H1 (cell line): ENCODE measurements around the gene PAK1IP1. TPM values are rescaled to one million over a fixed set of nuclear protein-coding genes. Genes with fewer than 3 reads are reported as not detected.
A peak's percentile ranks its signal among the peaks of the same experiment; 100 is the strongest.

Experiments
- CTCF ChIA-PET: fragments of 300-600 bp; sonication (Branson Sonifier 250); formaldehyde crosslinking; loops from one replicate; lab custom pipeline; 2021; ENCODE audit not compliant: partially characterized antibody; lab: Charles Lee
- POLR2A ChIA-PET: fragments of 300-600 bp; sonication (Branson Sonifier 250); formaldehyde crosslinking; loops from one replicate; lab custom pipeline; 2021; ENCODE audit warnings: inconsistent platforms; ENCODE audit not compliant: partially characterized antibody; lab: Charles Lee
- DNase-seq, 2 experiments: peaks; one replicate each; pipeline versions ENCODE4 v3.0.0 to v3.0.0-alpha.2; 2010 to 2022; ENCODE audit warnings: low spot score in 2 of 2, low read depth in 1 of 2, mixed read lengths in 1 of 2
- FAIRE-seq: peaks from 2 replicates; lab custom pipeline; 2011; peaks lifted over from hg19 to GRCh38; lab: Jason Lieb, UNC
- H2AFZ ChIP-seq: 2 replicates; pipeline ENCODE4 v1.8.1; 2012; ENCODE audit warnings: low read length, inconsistent platforms
- H2AK5ac ChIP-seq: 2 replicates; pipeline ENCODE4 v1.6.1; 2013; ENCODE audit warnings: low read depth, low read length
- H2BK120ac ChIP-seq: replicated peaks from 2 replicates; pipeline ENCODE3; 2013; ENCODE audit warnings: low read depth, low read length, inconsistent platforms
- H2BK12ac ChIP-seq: 2 replicates; pipeline ENCODE4 v1.6.1; 2013; ENCODE audit warnings: low read depth, low read length
- H2BK15ac ChIP-seq: 2 replicates; pipeline ENCODE4 v1.6.1; 2013; ENCODE audit warnings: low read length
- H2BK20ac ChIP-seq: 2 replicates; pipeline ENCODE4 v1.6.1; 2013; ENCODE audit warnings: low read length
- H2BK5ac ChIP-seq: 2 replicates; pipeline ENCODE4 v1.6.1; 2013; ENCODE audit warnings: low read depth, low read length
- H3K14ac ChIP-seq: 2 replicates; pipeline ENCODE4 v1.6.1; 2013; ENCODE audit warnings: inconsistent platforms; ENCODE audit not compliant: insufficient read length
- H3K18ac ChIP-seq: 2 replicates; pipeline ENCODE4 v1.6.1; 2013; ENCODE audit warnings: low read length; ENCODE audit errors: extremely low read depth
- H3K23ac ChIP-seq: 2 replicates; pipeline ENCODE4 v1.6.1; 2013; ENCODE audit warnings: inconsistent platforms; ENCODE audit not compliant: insufficient read length
- H3K23me2 ChIP-seq: 2 replicates; pipeline ENCODE4 v1.6.1; 2013; ENCODE audit warnings: low read depth, low read length
- H3K27ac ChIP-seq: 2 replicates; pipeline ENCODE4 v1.6.1; 2011; ENCODE audit warnings: low read depth, low read length, inconsistent platforms
- H3K27me3 ChIP-seq, 4 experiments: replicated peaks in 1 of 4; 1 replicate in 1 of 4; 2 replicates in 3 of 4; pipeline versions ENCODE4 v1.6.1 to v1.8.1; 2011 to 2013; ENCODE audit warnings: low read length in 3 of 4, mild to moderate bottlenecking in 3 of 4, inconsistent platforms in 2 of 4, mixed read lengths in 2 of 4, moderate library complexity in 1 of 4; ENCODE audit not compliant: control insufficient read depth in 3 of 4, insufficient read depth in 3 of 4; ENCODE audit errors: extremely low read depth in 1 of 4
- H3K36me3 ChIP-seq, 4 experiments: 2 replicates each; pipeline versions ENCODE4 v1.6.1 to v1.8.1; 2011 to 2013; ENCODE audit warnings: mild to moderate bottlenecking in 4 of 4, low read length in 3 of 4, moderate library complexity in 2 of 4, control low read depth in 1 of 4, inconsistent platforms in 1 of 4; ENCODE audit not compliant: insufficient read depth in 4 of 4, control insufficient read depth in 2 of 4
- H3K4ac ChIP-seq: replicated peaks from 2 replicates; pipeline ENCODE3; 2013; ENCODE audit warnings: low read length, low read depth, mixed read lengths, inconsistent platforms; ENCODE audit not compliant: insufficient read length
- H3K4me1 ChIP-seq, 4 experiments: replicated peaks in 1 of 4; 1 replicate in 1 of 4; 2 replicates in 3 of 4; pipeline versions ENCODE4 v1.6.1 to v1.8.1; 2011 to 2013; ENCODE audit warnings: low read length in 3 of 4, inconsistent platforms in 2 of 4, mixed read lengths in 1 of 4; ENCODE audit not compliant: insufficient read depth in 4 of 4, control insufficient read depth in 3 of 4
- H3K4me2 ChIP-seq, 2 experiments: 2 replicates each; pipeline versions ENCODE4 v1.6.1 to v1.8.1; 2011 to 2013; ENCODE audit warnings: low read depth in 2 of 2, low read length in 2 of 2, control low read depth in 1 of 2, inconsistent platforms in 1 of 2, mild to moderate bottlenecking in 1 of 2; ENCODE audit not compliant: insufficient read depth in 1 of 2
- H3K4me3 ChIP-seq, 4 experiments: fragments of 200-600, 300-600 bp in 1 of 4; sonication (generic), shearing (Covaris generic), sonication (Bioruptor Twin) in 1 of 4; 2 replicates each; pipeline versions ENCODE4 v1.5.1 to v1.8.1; 2011 to 2016; ENCODE audit warnings: low read length in 4 of 4, low read depth in 3 of 4, control low read depth in 2 of 4, inconsistent platforms in 2 of 4, mild to moderate bottlenecking in 2 of 4, mixed read lengths in 1 of 4, moderate library complexity in 1 of 4; ENCODE audit not compliant: insufficient read depth in 2 of 4; ENCODE audit errors: extremely low read depth in 1 of 4
- H3K56ac ChIP-seq: replicated peaks from 2 replicates; pipeline ENCODE3; 2013; ENCODE audit warnings: low read depth, mild to moderate bottlenecking, mixed read lengths, low read length, inconsistent platforms; ENCODE audit not compliant: insufficient read length
- H3K79me1 ChIP-seq: 2 replicates; pipeline ENCODE4 v1.6.1; 2013; ENCODE audit warnings: low read depth, low read length, control low read depth
- H3K79me2 ChIP-seq, 2 experiments: 2 replicates each; pipeline versions ENCODE4 v1.6.1 to v1.8.1; 2012 to 2013; ENCODE audit warnings: low read length in 2 of 2, mild to moderate bottlenecking in 2 of 2, inconsistent platforms in 1 of 2; ENCODE audit not compliant: insufficient read depth in 2 of 2, control insufficient read depth in 1 of 2
- H3K9ac ChIP-seq, 4 experiments: replicated peaks in 1 of 4; 1 replicate in 1 of 4; 2 replicates in 3 of 4; pipeline versions ENCODE4 v1.6.1 to v1.8.1; 2011 to 2013; ENCODE audit warnings: low read depth in 3 of 4, low read length in 3 of 4, control low read depth in 2 of 4, mild to moderate bottlenecking in 2 of 4, moderate library complexity in 2 of 4, inconsistent platforms in 1 of 4; ENCODE audit errors: extremely low read depth in 1 of 4
- H3K9me3 ChIP-seq, 2 experiments: 2 replicates each; pipeline versions ENCODE4 v1.6.1 to v1.8.1; 2012 to 2013; ENCODE audit warnings: mild to moderate bottlenecking in 2 of 2, moderate library complexity in 2 of 2, control low read depth in 1 of 2, inconsistent platforms in 1 of 2, low read depth in 1 of 2, low read length in 1 of 2, mixed read lengths in 1 of 2; ENCODE audit not compliant: insufficient read depth in 2 of 2
- H4K20me1 ChIP-seq, 2 experiments: replicated peaks in 1 of 2; 2 replicates each; pipeline versions ENCODE3 to v1.8.1; 2011 to 2013; ENCODE audit warnings: inconsistent platforms in 2 of 2, low read length in 2 of 2, mild to moderate bottlenecking in 1 of 2; ENCODE audit not compliant: insufficient read depth in 2 of 2, control insufficient read depth in 1 of 2
- H4K5ac ChIP-seq: 2 replicates; pipeline ENCODE4 v1.6.1; 2013; ENCODE audit warnings: low read length, low read depth, mixed read lengths, inconsistent platforms; ENCODE audit not compliant: insufficient read length
- H4K8ac ChIP-seq: 2 replicates; pipeline ENCODE4 v1.8.0; 2013; ENCODE audit warnings: mild to moderate bottlenecking, moderate library complexity, low read length, inconsistent platforms; ENCODE audit not compliant: insufficient read depth; ENCODE audit errors: extremely low read depth
- H4K91ac ChIP-seq: replicated peaks from 2 replicates; pipeline ENCODE3; 2013; ENCODE audit warnings: low read length, mixed read lengths, inconsistent platforms; ENCODE audit not compliant: insufficient read length
- ATF2 ChIP-seq: IDR thresholded peaks from 2 replicates; pipeline ENCODE4 v1.6.1; 2012; ENCODE audit warnings: low read length, inconsistent platforms
- CHD1 ChIP-seq: IDR thresholded peaks from 2 replicates; pipeline ENCODE4 v1.6.1; 2012; ENCODE audit warnings: low read depth, low read length, improper control_type of control experiment
- CHD2 ChIP-seq: IDR thresholded peaks from 2 replicates; pipeline ENCODE4 v1.6.1; 2012; ENCODE audit warnings: low read length, improper control_type of control experiment
- EP300 ChIP-seq, 2 experiments: IDR thresholded peaks; 1 replicate in 1 of 2; 2 replicates in 1 of 2; pipeline ENCODE4 v1.6.1; 2011 to 2012; ENCODE audit warnings: low read depth in 2 of 2, low read length in 2 of 2, mild to moderate bottlenecking in 2 of 2, borderline replicate concordance in 1 of 2, inconsistent platforms in 1 of 2, moderate library complexity in 1 of 2
- FOSL1 ChIP-seq: IDR thresholded peaks from 2 replicates; pipeline ENCODE4 v1.6.1; 2011; ENCODE audit warnings: mild to moderate bottlenecking, low read depth, low read length, moderate library complexity; ENCODE audit not compliant: insufficient read depth
- KDM1A ChIP-seq: fragments of 200-600, 300-600 bp; sonication (generic); IDR thresholded peaks from 2 replicates; pipeline ENCODE4 v1.7.1; 2016; ENCODE audit warnings: mild to moderate bottlenecking, low read length, borderline replicate concordance
- KDM5A ChIP-seq: fragments of 200-600 bp; IDR thresholded peaks from 2 replicates; pipeline ENCODE4 v1.7.1; 2012; ENCODE audit warnings: mild to moderate bottlenecking, low read length, inconsistent platforms, mixed read lengths
- MAX ChIP-seq: IDR thresholded peaks from 2 replicates; pipeline ENCODE4 v1.6.1; 2012; ENCODE audit warnings: inconsistent platforms
- RXRA ChIP-seq: IDR thresholded peaks from 2 replicates; pipeline ENCODE4 v1.6.1; 2011; ENCODE audit warnings: low read depth, mild to moderate bottlenecking, low read length, moderate library complexity; ENCODE audit not compliant: insufficient read depth
- USF2 ChIP-seq: IDR thresholded peaks from 2 replicates; pipeline ENCODE4 v1.6.1; 2011; ENCODE audit warnings: low read length, improper control_type of control experiment
- WGBS, 2 experiments: shearing (Covaris generic) in 1 of 2; methylation state at CpG; one replicate each; pipeline versions ENCODE4 v1.1.6 to v1.1.7; 2013 to 2015; ENCODE audit warnings: low lambda C conversion rate in 2 of 2, mixed read lengths in 2 of 2, inconsistent platforms in 1 of 2, low coverage in 1 of 2, missing lambda C conversion rate in 1 of 2; ENCODE audit not compliant: insufficient replicate concordance in 2 of 2, insufficient coverage in 1 of 2, insufficient read length in 1 of 2; ENCODE audit errors: extremely low coverage in 1 of 2, missing lambda C conversion rate in 1 of 2; 5-methylcytosine and 5-hydroxymethylcytosine counted together
- polyA plus RNA-seq, 7 experiments: library from polyadenylated mRNA; depleted of rRNA in 3 of 7; stranded (reverse) in 5 of 7; unstranded in 2 of 7; fragments of >200 nt in 5 of 7; fragments of 200-250 nt in 2 of 7; gene quantifications; 1 replicate in 5 of 7; 2 replicates in 1 of 7; 4 replicates in 1 of 7; pipeline versions ENCODE4 v1.2.1 to v1.2.3, GENCODE V29; 2011 to 2013; ENCODE audit warnings: missing spikeins in 2 of 7, mixed read lengths in 2 of 7
- total RNA-seq: library from RNA; stranded (reverse); fragmentation: NEBNext Ultra II Directional; extraction: Animal tissue kit (Norgen Biotek cat#: 25700); gene quantifications from 2 replicates; pipeline ENCODE4 v1.2.1, GENCODE V29; 2021

Gene PAK1IP1
- total and polyA plus RNA-seq, 2 of the 8 experiments (the other 6 are each of a cell fraction or from before 2014, with no cell fraction given), result 19.7 to 43.6 TPM

GRCh38 chr6:10719964-10720264 is 25.1 kb downstream of the PAK1IP1 start:
- H3K27me3 ChIP-seq, result no peaks in the 10 kb centered on the region
- FAIRE-seq (no peak), DNase-seq (no peak)
- H3K56ac ChIP-seq, result no peak overlapping the region
- H3K18ac ChIP-seq, result peak overlapping the region; percentile 7; the same call in 1 of the 2 replicates
- no peak overlapping the region for H3K4me2 ChIP-seq
- 0 out of 2 replicates have a peak, but pooled peaks cover 6% of the 10 kb centered on the region for H3K79me1 ChIP-seq
- H2BK120ac ChIP-seq, result no peak overlapping the region
- H3K23me2 ChIP-seq, result peaks cover 4% of the 10 kb centered on the region; the same call in 1 of the 2 replicates
- H2BK12ac ChIP-seq, result no peak overlapping the region
- H4K91ac ChIP-seq, result no peak overlapping the region
- peaks cover 0 to 12% (median 4%) of the 10 kb centered on the region in 4 experiments; a peak in 3 of 7 replicates for H3K4me1 ChIP-seq
- H3K23ac ChIP-seq, result no peak overlapping the region
- H2BK5ac ChIP-seq, result 0 out of 2 replicates have a peak overlapping the region, but pooled peaks have one; percentile 60
- no peak overlapping the region for H3K9ac ChIP-seq
- peaks cover 0 to 3% (median 0%) of the 10 kb centered on the region in 4 experiments; a peak in 2 of 8 replicates for H3K36me3 ChIP-seq
- no peak overlapping the region for H3K14ac ChIP-seq
- no peaks in the 10 kb centered on the region for H4K20me1 ChIP-seq
- H3K9me3 ChIP-seq, result peaks cover 0 to 9% of the 10 kb centered on the region in 2 experiments; a peak in 3 of 4 replicates
- no peak overlapping the region for H2AK5ac ChIP-seq
- H4K8ac ChIP-seq, result no peak overlapping the region
- no peak overlapping the region for H3K4me3 ChIP-seq
- H2BK20ac ChIP-seq, result no peak overlapping the region
- WGBS, 2 experiments, result 98% methylated on average over 9 of the region's 21 CpGs; no CpG with 5 or more reads in 1 of the 2 experiments
- peaks cover 6 to 13% of the 10 kb centered on the region in 2 experiments; a peak in 3 of 4 replicates for H3K79me2 ChIP-seq
- CTCF ChIA-PET, result interaction anchor here (0.7 to 1.3 kb wide), 4 partner anchors 11 to 250 kb away, joined by 3 read pairs; no protein-coding TSS in a partner anchor
- no peak overlapping the region for H3K4ac ChIP-seq
- no peak overlapping the region for H2AFZ ChIP-seq
- H4K5ac ChIP-seq, result no peak overlapping the region
- H2BK15ac ChIP-seq, result no peak overlapping the region
- H3K27ac ChIP-seq, result no peak overlapping the region
- POLR2A ChIA-PET, result interaction anchor here (1.2 to 6.9 kb wide), 4 partner anchors 9 to 27 kb away, joined by 3 to 39 read pairs (median 16); partner anchors contain the start of genes C6orf52, PAK1IP1 and TMEM14B
- no peak for TF ChIP-seq FOSL1
- TF ChIP-seq USF2, result no peak
- TF ChIP-seq KDM5A, result no peak
- TF ChIP-seq RXRA, result no peak
- no peak for TF ChIP-seq CHD1
- no peak for TF ChIP-seq CHD2
- TF ChIP-seq KDM1A, result no peak
- TF ChIP-seq MAX, result no peak
- no peak for TF ChIP-seq EP300 (IDR thresholded peaks at IDR 0.05; ENCODE audit: borderline replicate concordance in 1 of 2, low read depth in 2 of 2, low read length in 2 of 2)
- no peak for TF ChIP-seq ATF2
